Measurements from ENCODE around the gene RTN4IP1.
A peak's percentile ranks its signal among the peaks of the same experiment; 100 is the strongest.
"Not testable (repeated sequence)": the region's sequence is repeated elsewhere in the genome, so short reads cannot be mapped to it uniquely, and the experiment has no call there.

RTN4IP1 gene

DNA sequence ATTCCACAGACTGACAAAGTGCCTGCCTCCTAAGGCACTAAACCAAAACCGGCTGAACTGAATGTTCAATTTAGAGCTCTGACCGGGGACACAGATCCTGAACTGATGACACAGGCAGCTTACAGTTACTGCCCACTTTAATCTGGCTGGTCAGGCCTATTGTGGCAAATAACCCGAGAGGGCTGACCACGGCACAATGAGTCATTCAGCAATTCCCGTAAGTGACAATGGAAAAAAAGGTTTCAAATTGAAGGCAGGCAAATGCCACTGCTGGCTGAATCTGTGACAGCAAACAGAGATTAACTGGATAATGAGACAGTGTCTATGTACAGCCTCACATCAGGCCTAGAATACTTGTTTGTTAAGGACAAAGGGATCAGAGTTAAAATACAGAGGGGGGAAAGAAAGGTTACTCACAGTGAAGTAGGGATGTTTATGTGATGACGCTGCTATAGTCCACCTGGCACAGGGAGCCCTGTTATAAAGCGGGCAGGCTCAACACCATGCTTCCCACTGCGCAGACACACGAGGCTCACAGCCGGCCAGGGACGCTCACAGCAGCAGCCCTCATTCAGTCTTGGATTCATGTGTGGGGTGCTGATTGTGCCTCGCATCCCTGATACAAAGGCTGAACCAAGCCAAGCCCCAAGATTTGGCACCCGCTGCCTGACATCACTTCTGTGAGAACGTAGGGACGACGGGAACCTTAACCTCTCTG is 54.4 kb downstream of the RTN4IP1 start:
- Mint-ChIP-seq H3K27ac (peak overlapping the region; percentile 45), H3K36me3 (ENCODE audit: low read depth) (peaks cover 10% of the 10 kb centered on the region), H3K9me3 (no peaks in the 10 kb centered on the region), H3K4me1 (ENCODE audit: low read depth) (peaks cover 6% of the 10 kb centered on the region), H3K27me3 (no peaks in the 10 kb centered on the region), H3K4me3 (no peak overlapping the region)

DNA sequence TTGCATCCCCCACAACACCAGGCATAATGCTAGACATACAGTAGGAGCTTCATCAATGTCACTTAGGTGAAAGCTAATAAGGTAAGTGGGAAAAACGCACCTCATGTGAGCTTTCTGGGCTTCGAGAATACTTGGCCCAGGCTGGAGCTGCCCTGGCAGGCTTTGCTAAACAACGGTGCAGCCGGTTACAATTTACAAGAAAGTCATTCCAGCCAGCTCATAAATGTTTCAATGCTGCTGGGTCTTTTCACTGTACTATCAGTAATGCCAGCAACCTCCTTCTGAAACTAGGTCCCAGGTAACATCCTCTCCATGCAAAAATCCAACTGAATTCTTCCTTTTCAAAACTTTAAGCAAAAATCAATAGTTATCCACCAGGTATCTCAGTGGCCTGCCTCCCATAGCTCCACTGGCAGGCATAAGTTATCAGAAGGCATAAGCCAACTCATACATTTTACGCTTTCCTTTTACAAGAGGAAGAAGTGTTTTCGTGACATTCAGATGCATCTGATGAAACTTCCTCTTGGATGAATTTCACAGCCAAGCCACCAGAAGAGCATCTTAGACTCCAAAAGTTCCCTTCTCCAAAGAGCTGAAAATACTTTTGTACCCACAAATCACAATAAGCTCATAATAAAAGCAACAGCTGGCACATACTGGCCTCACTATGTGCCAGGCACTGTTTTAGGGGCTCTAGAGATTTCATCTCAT is 56.3 kb downstream of the RTN4IP1 start:
- Mint-ChIP-seq H3K27ac (no peak overlapping the region), H3K4me3 (no peak overlapping the region), H3K36me3 (ENCODE audit: low read depth) (peaks cover 18% of the 10 kb centered on the region), H3K9me3 (no peaks in the 10 kb centered on the region), H3K27me3 (no peaks in the 10 kb centered on the region), H3K4me1 (ENCODE audit: low read depth) (peaks cover 13% of the 10 kb centered on the region)

- Mint-ChIP-seq H3K27me3 (no peaks in the 10 kb centered on the region), H3K9me3 (no peaks in the 10 kb centered on the region), H3K4me1 (ENCODE audit: low read depth) (peaks cover 13% of the 10 kb centered on the region), H3K36me3 (ENCODE audit: low read depth) (peaks cover 21% of the 10 kb centered on the region), H3K4me3 (no peak overlapping the region), H3K27ac (peak overlapping the region; percentile 14)
Observed at GRCh38 chr6:106572436-106572835, 56.9 kb downstream of the RTN4IP1 start.

- no peak overlapping the region for H3K27ac Mint-ChIP-seq
- peaks cover 7% of the 10 kb centered on the region for H3K4me1 Mint-ChIP-seq (ENCODE audit: low read depth)
- no peaks in the 10 kb centered on the region for H3K9me3 Mint-ChIP-seq
- H3K27me3 Mint-ChIP-seq = no peaks in the 10 kb centered on the region
- no peak overlapping the region for H3K4me3 Mint-ChIP-seq
- H3K36me3 Mint-ChIP-seq (ENCODE audit: low read depth) = peaks cover 28% of the 10 kb centered on the region
Observed at GRCh38 chr6:106569428-106569827, 59.9 kb downstream of the RTN4IP1 start.

- no peaks in the 10 kb centered on the region for H3K9me3 Mint-ChIP-seq
- peaks cover 7% of the 10 kb centered on the region for H3K4me1 Mint-ChIP-seq (ENCODE audit: low read depth)
- peaks cover 34% of the 10 kb centered on the region for H3K36me3 Mint-ChIP-seq (ENCODE audit: low read depth)
Observed at GRCh38 chr6:106568530-106568929, 60.8 kb downstream of the RTN4IP1 start.

GRCh38 chr6:106564476-106564875 is 64.8 kb downstream of the RTN4IP1 start:
- H3K27me3 Mint-ChIP-seq = no peaks in the 10 kb centered on the region
- H3K4me1 Mint-ChIP-seq (ENCODE audit: low read depth) = peaks cover 23% of the 10 kb centered on the region
- no peak overlapping the region for H3K27ac Mint-ChIP-seq
- no peaks in the 10 kb centered on the region for H3K9me3 Mint-ChIP-seq
- H3K4me3 Mint-ChIP-seq = no peak overlapping the region
- H3K36me3 Mint-ChIP-seq (ENCODE audit: low read depth) = peaks cover 56% of the 10 kb centered on the region

More at GRCh38 chr6:106568530-106568929, 60.8 kb downstream of the RTN4IP1 start:
- Mint-ChIP-seq H3K27ac (peak overlapping the region; percentile 45), H3K4me3 (no peak overlapping the region), H3K27me3 (no peaks in the 10 kb centered on the region)

- Mint-ChIP-seq H3K4me1 (ENCODE audit: low read depth) (peaks cover 21% of the 10 kb centered on the region), H3K4me3 (no peak overlapping the region), H3K27me3 (no peaks in the 10 kb centered on the region), H3K9me3 (no peaks in the 10 kb centered on the region), H3K27ac (no peak overlapping the region), H3K36me3 (ENCODE audit: low read depth) (peaks cover 61% of the 10 kb centered on the region)
Observed at GRCh38 chr6:106563614-106564013, 65.7 kb downstream of the RTN4IP1 start.

DNA sequence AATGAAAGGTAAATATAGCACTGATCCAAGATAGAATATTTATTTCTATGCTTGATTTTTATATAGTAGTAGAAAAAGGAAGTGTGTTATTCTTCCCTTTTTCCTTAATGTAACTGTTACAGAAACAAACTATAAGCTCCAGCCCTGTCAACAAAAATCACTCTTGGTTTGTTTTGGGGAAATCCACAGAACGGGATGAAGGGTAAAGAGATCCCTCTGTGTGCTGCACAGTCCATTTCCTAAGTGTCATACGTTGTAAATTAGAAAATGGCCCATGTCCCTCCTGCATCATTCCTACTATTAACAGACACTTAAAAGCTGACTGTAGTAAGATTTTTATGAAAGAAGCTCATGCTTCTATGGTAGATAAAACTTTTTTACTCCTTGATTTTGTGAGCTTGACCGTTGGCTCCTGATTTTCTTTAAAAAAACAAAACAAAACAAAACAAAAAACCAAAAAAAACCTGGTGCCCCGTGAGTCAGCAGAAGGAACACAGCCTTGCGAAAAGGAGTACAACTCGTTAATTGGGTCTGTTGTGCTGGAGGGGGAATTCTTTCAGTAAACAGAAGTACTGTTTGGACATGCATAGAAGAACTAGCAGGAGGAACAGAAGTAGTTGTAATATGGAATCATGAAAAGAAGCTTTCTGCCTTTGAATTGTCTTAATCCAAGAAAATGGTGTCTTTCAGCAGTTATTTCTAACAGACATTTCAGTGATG is 67.5 kb downstream of the RTN4IP1 start:
- Mint-ChIP-seq H3K4me1 (ENCODE audit: low read depth) (peaks cover 16% of the 10 kb centered on the region), H3K4me3 (no peak overlapping the region), H3K9me3 (no peaks in the 10 kb centered on the region), H3K27me3 (no peaks in the 10 kb centered on the region), H3K27ac (no peak overlapping the region), H3K36me3 (ENCODE audit: low read depth) (peaks cover 63% of the 10 kb centered on the region)

DNA sequence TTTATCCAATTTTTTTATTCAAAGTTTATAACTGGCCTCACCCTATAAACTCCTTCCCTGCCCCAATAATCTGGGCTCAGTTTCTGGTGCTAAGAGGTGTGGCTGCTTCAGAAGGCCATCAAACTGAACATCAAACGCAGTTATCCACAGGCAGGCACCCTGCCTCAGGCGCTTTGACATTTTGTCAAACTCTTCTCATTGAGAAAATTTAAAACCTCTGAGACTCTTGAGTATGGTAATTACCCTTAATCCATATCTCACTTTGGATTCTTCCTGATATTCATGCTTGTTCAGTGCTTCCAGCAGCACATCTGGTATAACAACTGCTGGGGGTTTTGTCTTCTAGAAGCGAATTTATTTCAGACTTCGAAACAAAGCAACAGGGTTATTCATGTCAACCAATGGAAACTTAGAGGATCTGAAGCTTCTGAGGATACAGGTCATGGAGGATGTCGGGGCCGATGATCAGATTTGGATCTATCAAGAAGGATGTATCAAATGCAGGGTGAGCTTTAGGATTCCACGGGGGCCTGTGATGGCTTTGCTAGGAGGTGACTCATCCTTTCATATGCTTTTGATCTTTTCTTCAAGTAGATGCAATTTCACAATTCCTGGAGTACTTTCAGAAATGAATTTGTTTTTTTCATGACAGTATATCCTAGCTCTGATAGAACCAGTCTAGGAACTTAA is 68.2 kb downstream of the RTN4IP1 start:
- Mint-ChIP-seq H3K27me3 (no peaks in the 10 kb centered on the region), H3K36me3 (ENCODE audit: low read depth) (peaks cover 62% of the 10 kb centered on the region), H3K9me3 (no peaks in the 10 kb centered on the region), H3K27ac (peak overlapping the region; percentile 33), H3K4me1 (ENCODE audit: low read depth) (peaks cover 16% of the 10 kb centered on the region), H3K4me3 (no peak overlapping the region)

- not testable (repeated sequence) for H3K9me3 Mint-ChIP-seq
- H3K36me3 Mint-ChIP-seq (ENCODE audit: low read depth) = peaks cover 59% of the 10 kb centered on the region
Observed at GRCh38 chr6:106559659-106560058, 69.6 kb downstream of the RTN4IP1 start.

DNA sequence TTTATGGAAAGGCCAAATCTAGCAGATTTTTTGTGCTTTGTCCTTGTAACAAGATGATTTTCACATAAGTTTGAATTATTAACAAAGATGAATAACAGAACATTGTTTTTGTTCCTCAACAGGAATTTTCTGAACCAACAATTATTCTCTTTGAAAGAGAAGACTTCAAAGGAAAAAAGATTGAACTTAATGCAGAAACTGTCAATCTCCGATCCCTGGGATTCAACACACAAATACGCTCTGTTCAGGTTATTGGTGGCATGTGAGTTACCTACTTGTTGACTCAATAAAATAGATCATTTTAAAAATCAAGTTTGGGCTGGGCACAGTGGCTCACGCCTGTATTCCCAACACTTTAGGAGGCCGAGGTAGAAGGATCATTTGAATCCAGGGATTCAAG is 70.9 kb downstream of the RTN4IP1 start:
- H3K9me3 Mint-ChIP-seq = no peaks in the 10 kb centered on the region
- H3K4me1 Mint-ChIP-seq (ENCODE audit: low read depth) = peaks cover 22% of the 10 kb centered on the region
- H3K36me3 Mint-ChIP-seq (ENCODE audit: low read depth) = peaks cover 62% of the 10 kb centered on the region
- H3K27me3 Mint-ChIP-seq = no peaks in the 10 kb centered on the region
- no peak overlapping the region for H3K4me3 Mint-ChIP-seq
- H3K27ac Mint-ChIP-seq = no peak overlapping the region

More at GRCh38 chr6:106559659-106560058, 69.6 kb downstream of the RTN4IP1 start:
- not testable (repeated sequence) for H3K4me3 Mint-ChIP-seq, H3K27me3 Mint-ChIP-seq, H3K27ac Mint-ChIP-seq
- H3K4me1 Mint-ChIP-seq (ENCODE audit: low read depth) = peaks cover 16% of the 10 kb centered on the region

GRCh38 chr6:106557837-106558236 is 71.5 kb downstream of the RTN4IP1 start:
- H3K27ac Mint-ChIP-seq = no peak overlapping the region
- H3K4me1 Mint-ChIP-seq (ENCODE audit: low read depth) = peaks cover 28% of the 10 kb centered on the region
- peaks cover 63% of the 10 kb centered on the region for H3K36me3 Mint-ChIP-seq (ENCODE audit: low read depth)
- no peaks in the 10 kb centered on the region for H3K9me3 Mint-ChIP-seq
- H3K4me3 Mint-ChIP-seq = no peak overlapping the region
- no peaks in the 10 kb centered on the region for H3K27me3 Mint-ChIP-seq

DNA sequence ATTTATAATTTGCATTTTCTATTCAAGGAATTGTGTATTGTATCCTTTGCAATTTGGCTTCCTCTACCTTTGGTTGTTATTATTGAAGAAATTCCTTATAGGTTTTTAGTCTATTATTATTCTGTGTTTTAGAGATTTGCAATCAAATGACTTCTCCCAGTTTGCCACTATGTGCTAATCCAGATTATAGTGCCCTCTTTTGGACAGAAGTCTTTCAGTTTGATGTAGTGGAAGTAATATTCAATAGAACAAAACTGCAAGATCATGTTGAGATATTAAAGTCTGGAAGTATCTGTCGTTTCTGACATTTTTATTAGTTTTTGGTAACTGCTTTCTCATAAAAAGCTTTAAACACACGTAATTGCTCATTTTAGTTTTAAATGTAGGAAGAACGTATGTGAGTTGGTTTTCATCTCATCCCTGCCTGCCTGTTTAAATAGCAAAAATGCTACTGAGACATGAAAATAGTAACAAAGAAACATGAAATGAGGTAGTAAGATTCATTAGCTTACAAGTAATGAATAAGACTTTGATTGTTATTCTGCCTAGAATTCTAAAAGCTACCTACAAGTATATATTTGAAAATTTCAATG is 72.8 kb downstream of the RTN4IP1 start:
- Mint-ChIP-seq H3K27me3 (no peaks in the 10 kb centered on the region), H3K27ac (no peak overlapping the region), H3K9me3 (no peaks in the 10 kb centered on the region), H3K4me1 (ENCODE audit: low read depth) (peaks cover 32% of the 10 kb centered on the region), H3K36me3 (ENCODE audit: low read depth) (peaks cover 68% of the 10 kb centered on the region), H3K4me3 (no peak overlapping the region)

- Mint-ChIP-seq H3K9me3 (peaks cover 4% of the 10 kb centered on the region), H3K27me3 (no peaks in the 10 kb centered on the region), H3K4me1 (ENCODE audit: low read depth) (peaks cover 29% of the 10 kb centered on the region), H3K36me3 (ENCODE audit: low read depth) (peaks cover 68% of the 10 kb centered on the region), H3K4me3 (no peak overlapping the region), H3K27ac (no peak overlapping the region)
Observed at GRCh38 chr6:106555767-106556166, 73.5 kb downstream of the RTN4IP1 start.

Measured in stimulated activated naive CD8-positive, alpha-beta T cell treated with anti-CD3 and anti-CD28 coated beads, Interleukin-15, Interleukin-2, amounts not matched to agents 100 ng/mL and 50 ng/mL, for 24 hours (primary cell).